GM12891 (cell line): Measurements from ENCODE around the gene BNIP3.

Experiments used
- POLR2AphosphoS5 ChIP-seq: IDR thresholded peaks from 2 replicates; pipeline ENCODE4 v1.6.1; 2011; ENCODE audit warnings: low read depth, low read length, control low read depth
- POU2F2 ChIP-seq: IDR thresholded peaks from 2 replicates; pipeline ENCODE4 v1.6.1; 2011; ENCODE audit warnings: low read depth, mild to moderate bottlenecking, control low read depth, low read length, moderate library complexity
- SPI1 ChIP-seq: IDR thresholded peaks from 2 replicates; pipeline ENCODE4 v1.6.1; 2011; ENCODE audit warnings: low read depth, low read length, control low read depth

DNA sequence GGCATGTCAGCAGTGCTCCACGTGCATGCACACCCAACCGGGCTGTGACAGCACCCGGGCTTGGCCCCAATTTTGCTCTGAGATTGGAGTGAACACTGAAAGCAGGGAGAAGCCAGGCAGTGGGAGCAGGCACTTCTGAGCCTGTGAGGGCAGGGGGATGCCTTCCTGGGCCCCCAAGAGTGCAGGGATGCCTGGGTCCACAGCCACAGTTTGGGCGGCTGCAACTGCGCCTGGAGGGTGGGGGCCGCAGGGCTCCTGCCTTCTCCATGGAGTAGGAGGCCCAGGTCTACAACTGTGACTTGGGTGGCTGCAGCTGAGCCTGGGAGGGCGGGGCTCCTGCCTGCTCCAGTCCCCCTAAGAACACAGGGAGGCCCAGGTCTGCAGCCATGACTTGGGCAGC, 37.6 kb upstream of the BNIP3 start:
- no peak for TF ChIP-seq POLR2AphosphoS5
- no peak for TF ChIP-seq SPI1
- TF ChIP-seq POU2F2 = no peak
